H9 (cell line): ENCODE results near the gene RAI14. TPM values are rescaled to one million over a fixed set of nuclear protein-coding genes. Genes with fewer than 3 reads are reported as not detected.

ENCODE experiments used
- DNase-seq: peaks from one replicate; pipeline ENCODE4 v3.0.0-alpha.2; 2017
- H2AFZ ChIP-seq: one replicate; pipeline ENCODE4 v1.6.1; 2013; ENCODE audit warnings: mild to moderate bottlenecking, low read length, control low read depth, moderate library complexity
- H2AK5ac ChIP-seq: 2 replicates; pipeline ENCODE4 v1.6.1; 2013; ENCODE audit warnings: low read length, control low read depth, mixed read lengths; ENCODE audit not compliant: insufficient read length
- H2BK120ac ChIP-seq: one replicate; pipeline ENCODE4 v1.6.1; 2013; ENCODE audit warnings: low read depth, mild to moderate bottlenecking, low read length, control low read depth, inconsistent platforms; ENCODE audit not compliant: poor library complexity, severe bottlenecking
- H2BK12ac ChIP-seq: 2 replicates; pipeline ENCODE4 v1.6.1; 2013; ENCODE audit warnings: low read length, control low read depth, mixed read lengths, low read depth; ENCODE audit not compliant: insufficient read length
- H2BK15ac ChIP-seq: 2 replicates; pipeline ENCODE4 v1.6.1; 2013; ENCODE audit warnings: low read depth, low read length, control low read depth
- H2BK20ac ChIP-seq: one replicate; pipeline ENCODE4 v1.6.1; 2013; ENCODE audit warnings: low read depth, mild to moderate bottlenecking, low read length, control low read depth, inconsistent platforms; ENCODE audit not compliant: poor library complexity, severe bottlenecking
- H2BK5ac ChIP-seq: 2 replicates; pipeline ENCODE4 v1.6.1; 2013; ENCODE audit warnings: low read length, control low read depth, mixed read lengths; ENCODE audit not compliant: insufficient read length
- H3K14ac ChIP-seq: 2 replicates; pipeline ENCODE4 v1.6.1; 2013; ENCODE audit warnings: low read length, control low read depth; ENCODE audit not compliant: insufficient read depth
- H3K18ac ChIP-seq: 2 replicates; pipeline ENCODE4 v1.6.1; 2013; ENCODE audit warnings: low read depth, mild to moderate bottlenecking, mixed read lengths, low read length, control low read depth; ENCODE audit not compliant: insufficient read length
- H3K23ac ChIP-seq: 2 replicates; pipeline ENCODE4 v1.6.1; 2013; ENCODE audit warnings: low read length, control low read depth, mixed read lengths, low read depth; ENCODE audit not compliant: insufficient read length
- H3K23me2 ChIP-seq: 2 replicates; pipeline ENCODE4 v1.6.1; 2013; ENCODE audit warnings: low read depth, mild to moderate bottlenecking, mixed read lengths, low read length, control low read depth; ENCODE audit not compliant: insufficient read length, poor library complexity, severe bottlenecking
- H3K27ac ChIP-seq: 2 replicates; pipeline ENCODE4 v1.5.1; 2013; ENCODE audit warnings: low read length, control low read depth, mixed read lengths, low read depth; ENCODE audit not compliant: insufficient read length
- H3K27me3 ChIP-seq: 2 replicates; pipeline ENCODE4 v1.6.1; 2013; ENCODE audit warnings: low read length, control low read depth, inconsistent platforms; ENCODE audit not compliant: insufficient read depth
- H3K4ac ChIP-seq: 2 replicates; pipeline ENCODE4 v1.6.1; 2013; ENCODE audit warnings: low read depth, mild to moderate bottlenecking, control low read depth, inconsistent platforms, low read length, moderate library complexity
- H3K4me1 ChIP-seq: 2 replicates; pipeline ENCODE4 v1.6.1; 2013; ENCODE audit warnings: low read length, control low read depth, inconsistent platforms; ENCODE audit not compliant: insufficient read depth
- H3K4me2 ChIP-seq: 2 replicates; pipeline ENCODE4 v1.6.1; 2013; ENCODE audit warnings: low read length, control low read depth, mixed read lengths; ENCODE audit not compliant: insufficient read length, insufficient read depth
- H3K56ac ChIP-seq: 2 replicates; pipeline ENCODE4 v1.6.1; 2013; ENCODE audit warnings: low read depth, mild to moderate bottlenecking, mixed read lengths, low read length, control low read depth; ENCODE audit not compliant: insufficient read length
- H3K79me1 ChIP-seq: 2 replicates; pipeline ENCODE4 v1.6.1; 2013; ENCODE audit warnings: low read depth, mild to moderate bottlenecking, moderate library complexity, low read length, control low read depth, inconsistent platforms; ENCODE audit not compliant: insufficient read depth, poor library complexity, severe bottlenecking
- H3K79me2 ChIP-seq: 2 replicates; pipeline ENCODE4 v1.6.1; 2013; ENCODE audit warnings: low read length, control low read depth, inconsistent platforms; ENCODE audit not compliant: insufficient read depth
- H3K9ac ChIP-seq: 2 replicates; pipeline ENCODE4 v1.6.1; 2013; ENCODE audit warnings: low read length, control low read depth, mixed read lengths; ENCODE audit not compliant: insufficient read length; ENCODE audit errors: extremely low read depth
- H3K9me3 ChIP-seq: one replicate; pipeline ENCODE4 v1.6.1; 2013; ENCODE audit warnings: low read depth, low read length, inconsistent platforms; ENCODE audit not compliant: control insufficient read depth
- H3T11ph ChIP-seq: one replicate; pipeline ENCODE4 v1.6.1; 2013; ENCODE audit warnings: mild to moderate bottlenecking, low read length, control low read depth, inconsistent platforms
- H4K20me1 ChIP-seq: one replicate; pipeline ENCODE4 v1.6.1; 2013; ENCODE audit not compliant: control insufficient read depth, insufficient read length, insufficient read depth
- H4K5ac ChIP-seq: 2 replicates; pipeline ENCODE4 v1.6.1; 2013; ENCODE audit warnings: low read depth, mild to moderate bottlenecking, mixed read lengths, low read length, control low read depth; ENCODE audit not compliant: insufficient read length
- H4K8ac ChIP-seq: replicated peaks from 2 replicates; pipeline ENCODE4 v1.6.1; 2013; ENCODE audit warnings: low read length, control low read depth, mixed read lengths, low read depth; ENCODE audit not compliant: insufficient read length
- H4K91ac ChIP-seq: 2 replicates; pipeline ENCODE4 v1.6.1; 2013; ENCODE audit warnings: low read depth, mild to moderate bottlenecking, moderate library complexity, mixed read lengths, low read length, control low read depth; ENCODE audit not compliant: insufficient read length
- H3K27ac Mint-ChIP-seq, 3 experiments: 2 replicates in 2 of 3; 3 replicates in 1 of 3; pipeline ENCODE4 v1.8.0; 2020 to 2021; ENCODE audit warnings: mixed read lengths in 3 of 3, mild to moderate bottlenecking in 1 of 3, moderate library complexity in 1 of 3
- H3K27me3 Mint-ChIP-seq: 2 replicates; pipeline ENCODE4 v1.8.0; 2021; ENCODE audit warnings: low read depth, mild to moderate bottlenecking, moderate library complexity, mixed read lengths
- H3K36me3 Mint-ChIP-seq, 3 experiments: 2 replicates in 2 of 3; 3 replicates in 1 of 3; pipeline ENCODE4 v1.8.0; 2020 to 2021; ENCODE audit warnings: low read depth in 3 of 3, mixed read lengths in 3 of 3; ENCODE audit not compliant: insufficient read depth in 1 of 3
- H3K4me1 Mint-ChIP-seq, 2 experiments: 2 replicates each; pipeline ENCODE4 v1.8.0; 2020; ENCODE audit warnings: mixed read lengths in 2 of 2
- H3K4me3 Mint-ChIP-seq, 2 experiments: 2 replicates in 1 of 2; 3 replicates in 1 of 2; pipeline ENCODE4 v1.8.0; 2020 to 2021; ENCODE audit warnings: mild to moderate bottlenecking in 2 of 2, mixed read lengths in 2 of 2, moderate library complexity in 1 of 2
- H3K9me3 Mint-ChIP-seq, 2 experiments: 2 replicates in 1 of 2; 3 replicates in 1 of 2; pipeline ENCODE4 v1.8.0; 2020; ENCODE audit warnings: mild to moderate bottlenecking in 2 of 2, mixed read lengths in 2 of 2, moderate library complexity in 1 of 2
- CTCF ChIP-seq: fragments of 200-600 bp; sonication (generic); conservative IDR thresholded peaks from 3 replicates; pipeline ENCODE4 v1.8.0; 2021; ENCODE audit warnings: antibody characterized with exemption, mild to moderate bottlenecking
- WGBS: extraction: QIAGEN DNeasy Blood & Tissue Kit; methylation state at CpG from one replicate; pipeline ENCODE4 v1.1.7; 2013; ENCODE audit warnings: missing lambda C conversion rate, low lambda C conversion rate, mixed read lengths; ENCODE audit not compliant: insufficient read length; ENCODE audit errors: extremely low coverage; 5-methylcytosine and 5-hydroxymethylcytosine counted together
- total RNA-seq: library from RNA; stranded (reverse); gene quantifications from 2 replicates; pipeline ENCODE4 v1.2.1, GENCODE V29; 2021

Gene RAI14
- total RNA-seq, 1 experiment from 2014 or later, result 127 TPM

- Histone ChIP-seq H3K56ac (no peak overlapping the region), H2BK12ac (no peak overlapping the region), H3K9ac (no peak overlapping the region), H4K20me1 (no peaks in the 10 kb centered on the region), H3K18ac (no peak overlapping the region), H3K9me3 (no peaks in the 10 kb centered on the region), H3K79me1 (no peaks in the 10 kb centered on the region), H3K4me1 (peaks cover 8% of the 10 kb centered on the region; the same call in 1 of the 2 replicates), H4K5ac (no peak overlapping the region), H3K14ac (no peak overlapping the region), H3K27ac (no peak overlapping the region), H2BK120ac (no peak overlapping the region), H4K8ac (no peak overlapping the region), H2BK5ac (no peak overlapping the region), H2BK15ac (no peak overlapping the region), H2AK5ac (no peak overlapping the region), H4K91ac (no peak overlapping the region), H3K4ac (no peak overlapping the region), H2BK20ac (no peak overlapping the region), H2AFZ (no peak overlapping the region), H3K4me2 (no peak overlapping the region), H3K23ac (no peak overlapping the region), H3K27me3 (no peaks in the 10 kb centered on the region), H3K79me2 (peaks cover 58% of the 10 kb centered on the region), H3T11ph (no peak overlapping the region), H3K23me2 (peaks cover 17% of the 10 kb centered on the region)
- no peak for TF ChIP-seq CTCF
- H3K4me3 Mint-ChIP-seq, result no peak overlapping the region; a peak in 1 of 5 replicates
- 0 out of 5 replicates have a peak, but pooled peaks cover 0 to 2% of the 10 kb centered on the region in 2 experiments for H3K9me3 Mint-ChIP-seq
- no peaks in the 10 kb centered on the region for H3K27me3 Mint-ChIP-seq
- no peak overlapping the region for H3K27ac Mint-ChIP-seq
- no CpG with 5 or more reads among the region's 3 CpGs for WGBS
- DNase-seq, result no peak
- H3K4me1 Mint-ChIP-seq, result peaks cover 33 to 44% of the 10 kb centered on the region in 2 experiments
- H3K36me3 Mint-ChIP-seq, result peaks cover 9 to 30% (median 19%) of the 10 kb centered on the region in 3 experiments; a peak in 6 of 7 replicates
Observed at GRCh38 chr5:34659168-34659567, 3.0 kb downstream of the RAI14 start.
